ENCODE results near the gene MDGA2.

- peak; percentile 62 for TF ChIP-seq CTCF (IDR thresholded peaks at IDR 0.05)
- no peak for TF ChIP-seq ZFX (IDR thresholded peaks at IDR 0.05; ENCODE audit: borderline replicate concordance)
These were observed 630.6 kb downstream of the MDGA2 start for GRCh38 chr14:47044841-47045240.
